Stimulated activated CD4-positive, alpha-beta T cell treated with anti-CD3 and anti-CD28 coated beads, Interleukin-4, amount 100 ng/mL, for 48 hours (primary cell): ENCODE data around the gene ZC3H14.
A peak's percentile ranks its signal among the peaks of the same experiment; 100 is the strongest.

ENCODE experiments used
- DNase-seq, 2 donors: peaks; one replicate each; pipeline ENCODE4 v3.0.0-alpha.2; 2020; ENCODE audit warnings: low read depth in 2 of 2

The ZC3H14 gene

GRCh38 chr14:88604212-88604611, 41.4 kb downstream of the ZC3H14 start:
- no peak for DNase-seq

GRCh38 chr14:88605594-88605993, 42.8 kb downstream of the ZC3H14 start:
- no peak for DNase-seq

- no peak for DNase-seq
Measured at GRCh38 chr14:88607829-88608228, 45.0 kb downstream of the ZC3H14 start.

- no peak for DNase-seq
Measured at GRCh38 chr14:88611878-88612277, 49.0 kb downstream of the ZC3H14 start.

GRCh38 chr14:88612981-88613380, 50.1 kb downstream of the ZC3H14 start:
- DNase-seq: no peak

- no peak for DNase-seq
Measured at GRCh38 chr14:88613552-88614010, 50.7 kb downstream of the ZC3H14 start.

- DNase-seq: no peak
Measured at GRCh38 chr14:88614218-88614907, 51.5 kb downstream of the ZC3H14 start.

- no peak for DNase-seq
Measured at GRCh38 chr14:88616697-88617096, 53.9 kb downstream of the ZC3H14 start.

GRCh38 chr14:88617479-88617878, 54.6 kb downstream of the ZC3H14 start:
- DNase-seq: no peak

GRCh38 chr14:88618476-88618875, 55.6 kb downstream of the ZC3H14 start:
- DNase-seq: no peak

GRCh38 chr14:88621100-88621499, 58.3 kb downstream of the ZC3H14 start:
- DNase-seq: no peak

- no peak for DNase-seq
Measured at GRCh38 chr14:88625671-88626070, 62.8 kb downstream of the ZC3H14 start.

- DNase-seq: no peak
Measured at GRCh38 chr14:88628033-88628432, 65.2 kb downstream of the ZC3H14 start.

- no peak for DNase-seq
Measured at GRCh38 chr14:88628462-88628861, 65.6 kb downstream of the ZC3H14 start.

GRCh38 chr14:88630565-88630964, 67.7 kb downstream of the ZC3H14 start:
- no peak for DNase-seq

- DNase-seq: no peak
Measured at GRCh38 chr14:88631091-88631490, 68.3 kb downstream of the ZC3H14 start.

GRCh38 chr14:88632512-88632911, 69.7 kb downstream of the ZC3H14 start:
- no peak for DNase-seq

GRCh38 chr14:88639221-88639620, 76.4 kb downstream of the ZC3H14 start:
- no peak for DNase-seq

- DNase-seq: no peak
Measured at GRCh38 chr14:88660056-88660455, 97.2 kb downstream of the ZC3H14 start.

- DNase-seq: peak; percentile 7 to 12
Measured at GRCh38 chr14:88667555-88668273, 104.9 kb downstream of the ZC3H14 start.

GRCh38 chr14:88668448-88669116, 105.7 kb downstream of the ZC3H14 start:
- DNase-seq: no peak

- no peak for DNase-seq
Measured at GRCh38 chr14:88669346-88669745, 106.5 kb downstream of the ZC3H14 start.
